ENCODE measurements around the gene CYCS.

DNA sequence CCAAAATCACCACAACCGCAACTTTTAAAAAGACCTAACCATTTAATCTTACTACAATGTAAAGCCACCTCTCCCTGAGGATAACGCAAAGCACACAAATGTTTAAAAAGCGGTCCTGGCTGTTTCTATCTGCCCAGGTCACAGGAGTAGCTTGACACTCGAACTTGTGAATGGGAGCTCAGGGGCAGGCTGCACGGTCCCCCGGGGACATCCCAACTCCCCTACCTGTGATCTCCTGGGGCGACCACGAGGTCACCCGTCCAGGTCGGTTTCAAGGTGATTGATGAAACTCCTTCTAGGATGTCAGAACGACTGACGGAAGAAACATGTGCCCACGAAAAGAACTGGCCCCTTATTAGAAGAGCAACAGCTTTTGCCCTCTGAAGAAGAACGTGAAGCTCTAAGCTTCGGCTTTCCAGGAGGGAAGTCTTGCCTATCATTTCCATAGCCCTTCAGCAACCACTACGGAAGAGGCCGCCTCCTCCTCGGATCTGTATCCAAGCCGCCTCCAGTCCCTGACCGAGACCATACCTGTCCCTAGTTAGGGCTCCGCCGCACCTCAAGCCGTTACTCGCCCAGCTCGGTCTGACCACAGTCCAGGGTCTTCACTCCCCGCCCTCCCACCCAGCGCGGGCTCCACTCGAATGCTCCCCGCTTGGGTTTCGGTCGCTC lies 459 bp downstream of the CYCS start:
- TF ChIP-seq, protein P1, sequence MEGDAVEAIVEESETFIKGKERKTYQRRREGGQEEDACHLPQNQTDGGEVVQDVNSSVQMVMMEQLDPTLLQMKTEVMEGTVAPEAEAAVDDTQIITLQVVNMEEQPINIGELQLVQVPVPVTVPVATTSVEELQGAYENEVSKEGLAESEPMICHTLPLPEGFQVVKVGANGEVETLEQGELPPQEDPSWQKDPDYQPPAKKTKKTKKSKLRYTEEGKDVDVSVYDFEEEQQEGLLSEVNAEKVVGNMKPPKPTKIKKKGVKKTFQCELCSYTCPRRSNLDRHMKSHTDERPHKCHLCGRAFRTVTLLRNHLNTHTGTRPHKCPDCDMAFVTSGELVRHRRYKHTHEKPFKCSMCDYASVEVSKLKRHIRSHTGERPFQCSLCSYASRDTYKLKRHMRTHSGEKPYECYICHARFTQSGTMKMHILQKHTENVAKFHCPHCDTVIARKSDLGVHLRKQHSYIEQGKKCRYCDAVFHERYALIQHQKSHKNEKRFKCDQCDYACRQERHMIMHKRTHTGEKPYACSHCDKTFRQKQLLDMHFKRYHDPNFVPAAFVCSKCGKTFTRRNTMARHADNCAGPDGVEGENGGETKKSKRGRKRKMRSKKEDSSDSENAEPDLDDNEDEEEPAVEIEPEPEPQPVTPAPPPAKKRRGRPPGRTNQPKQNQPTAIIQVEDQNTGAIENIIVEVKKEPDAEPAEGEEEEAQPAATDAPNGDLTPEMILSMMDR (IDR thresholded peaks at IDR 0.05 in 2 of 3, conservative IDR thresholded peaks at IDR 0.05 in 1 of 3; ENCODE audit: borderline replicate concordance in 1 of 3, insufficient read depth in 1 of 3, low read depth in 2 of 3, low read length in 2 of 3): no peak
- TF ChIP-seq POLR2A (IDR thresholded peaks at IDR 0.05; ENCODE audit: borderline replicate concordance, extremely low read depth, insufficient read depth, insufficient read length) (no peak), EZH2 (IDR thresholded peaks at IDR 0.05) (no peak), POLR2AphosphoS5 (IDR thresholded peaks at IDR 0.05; ENCODE audit: low read depth, low read length) (no peak), SP1 (IDR thresholded peaks at IDR 0.05; ENCODE audit: low read depth) (no peak), ZNF274 (IDR thresholded peaks at IDR 0.05; ENCODE audit: low read depth, low read length) (no peak)
